Kidney (tissue), 14 donors: ENCODE results near the gene CTR9. TPM values are rescaled to one million over a fixed set of nuclear protein-coding genes. Genes with fewer than 3 reads are reported as not detected.
A peak's percentile ranks its signal among the peaks of the same experiment; 100 is the strongest.

Experiments
- DNase-seq, 5 donors: peaks; one replicate each; pipeline ENCODE4 v3.0.0-alpha.2; 2013 to 2020
- FAIRE-seq: peaks from 2 replicates; lab custom pipeline; 2012; peaks lifted over from hg19 to GRCh38; lab: Jason Lieb, UNC
- H3K27ac ChIP-seq, 2 donors: one replicate each; pipeline ENCODE4 v1.7.0; 2013; ENCODE audit warnings: low read depth in 2 of 2, low read length in 2 of 2, inconsistent platforms in 1 of 2
- H3K27me3 ChIP-seq: one replicate; pipeline ENCODE4 v1.7.1; 2013; ENCODE audit warnings: low read length, inconsistent platforms; ENCODE audit not compliant: control insufficient read depth, insufficient read depth
- H3K36me3 ChIP-seq, 3 donors: one replicate each; pipeline versions ENCODE4 v1.7.0 to v1.7.1; 2013; ENCODE audit warnings: low read length in 3 of 3, control low read depth in 1 of 3, inconsistent platforms in 1 of 3; ENCODE audit not compliant: insufficient read depth in 3 of 3, control insufficient read depth in 2 of 3
- H3K4me1 ChIP-seq, 3 donors: one replicate each; pipeline versions ENCODE4 v1.7.0 to v1.7.1; 2013; ENCODE audit warnings: low read length in 3 of 3, inconsistent platforms in 1 of 3, low read depth in 1 of 3; ENCODE audit not compliant: control insufficient read depth in 2 of 3, insufficient read depth in 2 of 3
- H3K4me3 ChIP-seq, 3 donors: one replicate each; pipeline versions ENCODE4 v1.7.0 to v1.8.1; 2013; ENCODE audit warnings: low read length in 3 of 3, control low read depth in 1 of 3, inconsistent platforms in 1 of 3
- H3K9ac ChIP-seq, 3 donors: one replicate each; pipeline versions ENCODE4 v1.7.0 to v1.7.1; 2013; ENCODE audit warnings: low read length in 3 of 3, control low read depth in 1 of 3, inconsistent platforms in 1 of 3
- H3K9me3 ChIP-seq, 3 donors: one replicate each; pipeline versions ENCODE4 v1.7.0 to v1.7.1; 2013; ENCODE audit warnings: low read length in 3 of 3, control low read depth in 1 of 3, inconsistent platforms in 1 of 3; ENCODE audit not compliant: control insufficient read depth in 2 of 3, insufficient read depth in 1 of 3
- CTCF ChIP-seq: IDR thresholded peaks from 3 replicates; pipeline ENCODE4 v1.5.1; 2012; ENCODE audit warnings: mild to moderate bottlenecking, moderate library complexity, borderline replicate concordance; ENCODE audit not compliant: insufficient read depth; ENCODE audit errors: extremely low read depth
- intact Hi-C: fragments of 100-400 bp; cut with DNase I; formaldehyde crosslinking; loops from one replicate; pipeline ENCODE4 v1.11.1; 2022
- polyA plus RNA-seq: library from polyadenylated mRNA; stranded (reverse); fragments of 350-450 nt; fragmentation: Illumina TruSeq; extraction: RNeasy Lipid Tissue Mini Kit (QIAGEN cat#74804); gene quantifications from one replicate; pipeline ENCODE4 v1.2.3, GENCODE V29; 2014; ENCODE audit warnings: low read depth, low replicate concordance; ENCODE audit not compliant: insufficient read depth
- total RNA-seq: library from RNA; stranded (reverse); fragmentation: NEBNext Ultra II Directional; extraction: Animal tissue kit (Norgen Biotek cat#: 25700); gene quantifications from one replicate; pipeline ENCODE4 v1.2.1, GENCODE V29; 2021
- donor health status: control.
- donor health status: control.
- donor health status: control.
- donor health status: control.
- donor health status: control.
- donor health status: DM: yes; HTN: yes; CAD: no.
- donor health status: Normal renal cell carcinoma (clear cell type).

CTR9 gene
- total and polyA plus RNA-seq, 2 donors from 2014 or later: 16.7 to 33.3 TPM

GRCh38 chr11:10807493-10808234, 56.6 kb downstream of the CTR9 start:
- DNase-seq (peak; percentile 59 to 91 (median 81)), FAIRE-seq (no peak)
- H3K4me3 ChIP-seq: peak overlapping the region; percentile 92 to 98 (median 93)
- H3K27me3 ChIP-seq: no peaks in the 10 kb centered on the region
- peaks cover 0 to 14% (median 11%) of the 10 kb centered on the region in 3 donors for H3K4me1 ChIP-seq
- no peak for TF ChIP-seq CTCF
- H3K9ac ChIP-seq: peak overlapping the region; percentile 95 to 99 (median 95)
- intact Hi-C loops: loop anchor here (10.0 kb wide), 1 partner anchor 47 kb away; the partner anchor contains the start of gene ZBED5
- no peaks in the 10 kb centered on the region for H3K9me3 ChIP-seq
- peak overlapping the region; percentile 99 for H3K27ac ChIP-seq
- H3K36me3 ChIP-seq: peaks cover 35 to 44% (median 38%) of the 10 kb centered on the region in 3 donors

DNA sequence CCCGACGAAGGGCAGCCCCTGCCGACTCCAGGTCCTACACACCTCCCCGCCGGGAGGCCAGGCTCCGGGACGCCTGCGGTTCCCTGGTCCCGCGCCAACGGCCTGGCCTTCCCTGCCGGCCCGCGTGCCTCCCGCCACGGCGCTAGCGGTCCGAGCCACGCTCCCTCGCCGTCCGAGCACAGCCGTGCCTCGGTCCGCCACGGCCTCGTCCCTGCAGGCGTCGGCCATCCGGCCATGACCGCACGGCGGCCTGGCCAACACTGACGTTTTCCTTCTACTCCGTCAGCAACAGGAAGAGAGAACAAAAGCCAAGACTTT, 57.1 kb downstream of the CTR9 start:
- H3K4me3 ChIP-seq: peak overlapping the region; percentile 92 to 98 (median 93)
- FAIRE-seq: no peak
- H3K27ac ChIP-seq: peak overlapping the region; percentile 99
- H3K4me1 ChIP-seq: peaks cover 0 to 14% (median 11%) of the 10 kb centered on the region in 3 donors
- DNase-seq: no peak
- no peaks in the 10 kb centered on the region for H3K9me3 ChIP-seq
- no peaks in the 10 kb centered on the region for H3K27me3 ChIP-seq
- intact Hi-C loops: loop anchor here (10.0 kb wide), 1 partner anchor 47 kb away; the partner anchor contains the start of gene ZBED5
- H3K36me3 ChIP-seq: peaks cover 31 to 39% (median 33%) of the 10 kb centered on the region in 3 donors
- peak overlapping the region; percentile 95 to 99 (median 95) for H3K9ac ChIP-seq
- TF ChIP-seq CTCF: no peak

- H3K27ac ChIP-seq: peak within 1 kb of the TSS; percentile 99
- TF ChIP-seq CTCF: no peak
- peak; percentile 88 for FAIRE-seq
- no peaks in the 10 kb centered on the region for H3K27me3 ChIP-seq
- DNase-seq: peak; percentile 99 to 100 (median 100)
- peaks cover 0 to 14% (median 11%) of the 10 kb centered on the region in 3 donors for H3K4me1 ChIP-seq
- H3K36me3 ChIP-seq: peaks cover 25 to 33% (median 28%) of the 10 kb centered on the region in 3 donors
- intact Hi-C loops: loop anchor here (10.0 kb wide), 1 partner anchor 46 kb away; the partner anchor contains the start of gene ZBED5
- H3K9ac ChIP-seq: peak within 1 kb of the TSS; percentile 95 to 99 (median 98)
- no peaks in the 10 kb centered on the region for H3K9me3 ChIP-seq
- H3K4me3 ChIP-seq: peak within 1 kb of the TSS; percentile 92 to 98 (median 95)
Measured at GRCh38 chr11:10808553-10809372, 57.7 kb downstream of the CTR9 start, which contains the start of gene EIF4G2. EIF4G2 (minus strand) TSS chr11:10808926.
